NCI-H345 (cell line): Measurements from ENCODE around the gene DLK1.

Source experiments
- DNase-seq: peaks from one replicate; lab custom pipeline; 2025; lab: John Stamatoyannopoulos, UW

Gene DLK1

GRCh38 chr14:100777818-100778525 lies 51.3 kb downstream of the DLK1 start:
- no peak for DNase-seq

GRCh38 chr14:100778526-100778882 lies 51.8 kb downstream of the DLK1 start:
- DNase-seq, result no peak

GRCh38 chr14:100778951-100779690 lies 52.4 kb downstream of the DLK1 start:
- DNase-seq, result no peak

- DNase-seq, result no peak
Observed at GRCh38 chr14:100779691-100780080, 53.0 kb downstream of the DLK1 start.

GRCh38 chr14:100780246-100780645 lies 53.6 kb downstream of the DLK1 start:
- no peak for DNase-seq

- DNase-seq, result no peak
Observed at GRCh38 chr14:100780646-100781355, 54.1 kb downstream of the DLK1 start.

GRCh38 chr14:100781952-100782351 lies 55.3 kb downstream of the DLK1 start:
- no peak for DNase-seq

- peak; percentile 85 for DNase-seq
Observed at GRCh38 chr14:100782516-100783320, 56.0 kb downstream of the DLK1 start.

- DNase-seq, result peak; percentile 94
Observed at GRCh38 chr14:100783630-100784370, 57.1 kb downstream of the DLK1 start.

- DNase-seq, result peak; percentile 68
Observed at GRCh38 chr14:100784523-100785337, 58.0 kb downstream of the DLK1 start.

GRCh38 chr14:100785338-100785615 lies 58.6 kb downstream of the DLK1 start:
- no peak for DNase-seq

GRCh38 chr14:100785626-100786025 lies 58.9 kb downstream of the DLK1 start:
- DNase-seq, result no peak

- no peak for DNase-seq
Observed at GRCh38 chr14:100786131-100786530, 59.4 kb downstream of the DLK1 start.

- DNase-seq, result no peak
Observed at GRCh38 chr14:100786576-100787219, 60.0 kb downstream of the DLK1 start.

- no peak for DNase-seq
Observed at GRCh38 chr14:100787659-100788058, 61.0 kb downstream of the DLK1 start.
